Mucosa of stomach (tissue), 1 donor: ENCODE results near the gene ATRN.

Experiments used
- H3K27me3 ChIP-seq: one replicate; pipeline ENCODE4 v1.7.0; 2013; ENCODE audit warnings: mild to moderate bottlenecking, low read length; ENCODE audit not compliant: control insufficient read depth, insufficient read depth
- H3K36me3 ChIP-seq: one replicate; pipeline ENCODE4 v1.7.0; 2013; ENCODE audit warnings: low read length; ENCODE audit not compliant: control insufficient read depth, insufficient read depth
- H3K4me1 ChIP-seq: one replicate; pipeline ENCODE4 v1.7.0; 2013; ENCODE audit warnings: mild to moderate bottlenecking, low read length; ENCODE audit not compliant: control insufficient read depth, insufficient read depth
- H3K4me3 ChIP-seq: one replicate; pipeline ENCODE4 v1.7.0; 2013; ENCODE audit warnings: low read length
- H3K9ac ChIP-seq: one replicate; pipeline ENCODE4 v1.7.0; 2013; ENCODE audit warnings: mild to moderate bottlenecking, low read length, moderate library complexity
- H3K9me3 ChIP-seq: one replicate; pipeline ENCODE4 v1.7.0; 2013; ENCODE audit warnings: mild to moderate bottlenecking, low read length, moderate library complexity; ENCODE audit not compliant: control insufficient read depth
- donor health status: Pancreatic carcinoma.

ATRN gene

GRCh38 chr20:3671986-3672546 is 201.2 kb downstream of the ATRN start:
- peaks cover 51% of the 10 kb centered on the region for H3K27me3 ChIP-seq

DNA sequence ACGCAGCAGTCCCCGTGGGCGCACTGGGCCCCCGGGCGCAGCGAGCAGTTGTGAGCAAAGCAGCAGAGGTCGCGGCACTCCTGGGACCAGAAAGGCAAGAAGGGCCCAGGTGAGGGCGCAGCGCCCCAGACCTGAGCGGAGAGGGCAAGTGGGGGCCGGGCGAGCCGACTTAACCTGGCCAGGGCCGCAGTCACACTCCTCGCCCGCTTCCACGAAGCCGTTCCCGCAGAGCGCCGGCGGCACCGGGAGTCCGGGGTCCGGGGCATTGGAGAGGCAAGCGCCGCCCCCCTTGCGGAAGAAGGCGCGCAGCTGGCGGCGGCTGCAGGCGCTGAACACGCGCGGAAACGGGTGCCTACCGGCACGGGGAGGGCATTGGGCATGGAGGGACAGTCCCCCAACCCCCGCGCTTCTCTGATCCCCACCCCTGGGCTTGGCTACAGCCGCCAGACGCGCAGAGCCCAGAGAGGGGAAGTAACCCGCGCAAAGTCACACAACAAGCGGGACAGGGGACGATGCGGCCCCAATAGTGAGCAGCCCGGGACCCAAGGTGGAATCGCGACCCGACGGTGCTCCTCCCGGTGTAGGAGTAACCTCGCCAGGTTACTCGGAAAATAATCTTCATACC is 201.8 kb downstream of the ATRN start:
- no peak overlapping the region for H3K9ac ChIP-seq
- peaks cover 53% of the 10 kb centered on the region for H3K27me3 ChIP-seq
- H3K9me3 ChIP-seq, result no peaks in the 10 kb centered on the region
- H3K4me3 ChIP-seq, result no peak overlapping the region
- peaks cover 4% of the 10 kb centered on the region for H3K4me1 ChIP-seq
- no peaks in the 10 kb centered on the region for H3K36me3 ChIP-seq

More at GRCh38 chr20:3671986-3672546, 201.2 kb downstream of the ATRN start:
- no peak overlapping the region for H3K9ac ChIP-seq
- H3K9me3 ChIP-seq, result no peaks in the 10 kb centered on the region
- H3K4me3 ChIP-seq, result no peak overlapping the region
- H3K4me1 ChIP-seq, result peaks cover 4% of the 10 kb centered on the region
- H3K36me3 ChIP-seq, result no peaks in the 10 kb centered on the region

DNA sequence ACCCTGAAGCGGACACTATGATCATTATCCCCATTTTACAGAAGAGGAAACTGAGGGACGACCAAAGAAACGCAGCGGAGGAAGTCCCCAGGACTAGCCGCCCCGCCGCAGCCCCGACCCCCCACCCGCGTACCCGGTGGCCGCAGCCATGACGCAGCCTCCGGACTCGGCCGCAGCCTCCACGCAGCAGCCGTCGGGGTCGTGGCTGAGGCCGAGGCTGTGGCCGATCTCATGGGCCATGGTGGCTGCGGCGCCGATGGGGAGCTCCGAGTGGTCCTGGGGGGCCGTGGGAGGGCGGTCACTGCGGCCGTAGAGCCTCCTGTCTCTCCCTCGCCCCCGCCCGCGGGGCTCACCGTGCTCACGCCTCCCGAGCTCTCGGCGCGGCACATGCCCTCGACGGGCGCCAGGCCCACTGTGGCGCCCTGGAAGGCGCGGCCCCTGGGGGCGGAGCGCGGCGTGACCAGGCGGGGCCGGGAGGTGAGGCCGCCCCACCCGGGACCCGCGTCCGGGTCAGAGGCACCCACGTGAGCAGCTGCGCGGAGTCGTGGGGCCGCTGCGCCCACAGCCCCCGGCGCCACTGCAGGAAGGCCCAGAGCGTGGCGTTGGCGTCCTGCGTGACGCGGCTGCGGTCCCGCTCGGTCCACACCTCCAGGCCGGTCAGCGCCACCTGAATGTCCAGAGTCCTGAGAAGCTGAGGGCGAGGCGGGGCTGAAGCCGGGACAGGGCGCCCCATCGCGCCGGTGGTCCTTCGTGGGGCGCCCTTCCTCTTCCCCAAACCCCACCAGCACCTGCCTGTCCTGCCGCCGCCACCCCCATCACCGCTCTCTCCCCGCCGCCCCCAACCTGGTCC is 202.6 kb downstream of the ATRN start:
- Histone ChIP-seq H3K4me3 (no peak overlapping the region), H3K36me3 (no peaks in the 10 kb centered on the region), H3K9ac (no peak overlapping the region), H3K27me3 (peaks cover 53% of the 10 kb centered on the region), H3K4me1 (peaks cover 4% of the 10 kb centered on the region), H3K9me3 (no peaks in the 10 kb centered on the region)

GRCh38 chr20:3674447-3674846 is 203.6 kb downstream of the ATRN start:
- Histone ChIP-seq H3K9me3 (no peaks in the 10 kb centered on the region), H3K4me3 (no peak overlapping the region), H3K36me3 (no peaks in the 10 kb centered on the region), H3K9ac (no peak overlapping the region), H3K27me3 (peaks cover 53% of the 10 kb centered on the region), H3K4me1 (peaks cover 7% of the 10 kb centered on the region)

GRCh38 chr20:3674995-3675900 is 204.4 kb downstream of the ATRN start:
- Histone ChIP-seq H3K9me3 (no peaks in the 10 kb centered on the region), H3K27me3 (peaks cover 57% of the 10 kb centered on the region), H3K4me1 (peaks cover 8% of the 10 kb centered on the region), H3K4me3 (no peak overlapping the region), H3K36me3 (no peaks in the 10 kb centered on the region), H3K9ac (no peak overlapping the region)

DNA sequence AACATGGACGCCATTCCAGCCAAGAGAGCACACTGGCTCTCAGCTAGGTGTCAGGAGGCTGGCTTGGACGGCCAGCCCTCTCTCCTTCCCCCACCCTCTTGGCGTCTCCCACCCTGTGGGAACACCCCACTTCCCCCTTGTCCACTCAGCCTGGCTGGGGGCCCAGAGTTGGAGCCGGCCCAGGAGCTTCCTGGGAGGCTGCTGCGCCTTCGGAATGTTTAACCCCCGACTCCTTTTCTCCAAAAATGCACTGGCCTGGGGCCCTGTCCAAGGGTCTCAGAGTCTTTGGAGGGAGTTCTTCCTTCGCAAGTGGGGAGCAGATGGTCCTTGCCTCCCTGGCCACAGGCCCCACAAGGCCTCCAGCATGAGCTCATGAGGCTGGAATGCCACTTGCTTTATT is 206.9 kb downstream of the ATRN start:
- Histone ChIP-seq H3K9ac (no peak overlapping the region), H3K4me1 (peaks cover 8% of the 10 kb centered on the region), H3K9me3 (no peaks in the 10 kb centered on the region), H3K27me3 (peaks cover 63% of the 10 kb centered on the region), H3K4me3 (no peak overlapping the region), H3K36me3 (no peaks in the 10 kb centered on the region)

DNA sequence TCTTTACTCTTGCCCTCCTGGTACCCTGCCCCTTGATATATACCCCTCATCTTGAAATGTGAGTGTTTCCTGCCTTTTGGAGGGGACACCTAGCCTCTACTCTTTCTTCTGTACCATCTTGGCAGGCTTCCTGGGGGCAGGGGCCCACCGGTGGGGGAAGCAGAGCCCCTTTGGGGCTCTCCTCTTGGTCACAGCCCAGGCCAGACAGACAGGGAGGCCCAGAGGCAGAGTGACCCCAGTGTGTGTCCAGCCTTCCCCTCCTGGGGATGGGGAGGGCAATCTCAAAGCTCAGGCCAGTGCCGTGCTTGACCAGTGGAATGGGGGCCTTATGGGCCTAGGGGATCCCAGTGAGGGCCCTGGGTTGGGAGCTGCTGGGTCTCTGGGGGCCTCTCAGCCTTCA is 207.4 kb downstream of the ATRN start:
- H3K4me1 ChIP-seq, result peaks cover 8% of the 10 kb centered on the region
- H3K36me3 ChIP-seq, result no peaks in the 10 kb centered on the region
- peaks cover 59% of the 10 kb centered on the region for H3K27me3 ChIP-seq
- no peaks in the 10 kb centered on the region for H3K9me3 ChIP-seq
- no peak overlapping the region for H3K9ac ChIP-seq
- H3K4me3 ChIP-seq, result no peak overlapping the region

GRCh38 chr20:3678856-3679720 is 208.3 kb downstream of the ATRN start:
- peaks cover 8% of the 10 kb centered on the region for H3K4me1 ChIP-seq
- H3K36me3 ChIP-seq, result no peaks in the 10 kb centered on the region
- H3K9ac ChIP-seq, result no peak overlapping the region
- peaks cover 53% of the 10 kb centered on the region for H3K27me3 ChIP-seq
- no peak overlapping the region for H3K4me3 ChIP-seq
- H3K9me3 ChIP-seq, result no peaks in the 10 kb centered on the region

DNA sequence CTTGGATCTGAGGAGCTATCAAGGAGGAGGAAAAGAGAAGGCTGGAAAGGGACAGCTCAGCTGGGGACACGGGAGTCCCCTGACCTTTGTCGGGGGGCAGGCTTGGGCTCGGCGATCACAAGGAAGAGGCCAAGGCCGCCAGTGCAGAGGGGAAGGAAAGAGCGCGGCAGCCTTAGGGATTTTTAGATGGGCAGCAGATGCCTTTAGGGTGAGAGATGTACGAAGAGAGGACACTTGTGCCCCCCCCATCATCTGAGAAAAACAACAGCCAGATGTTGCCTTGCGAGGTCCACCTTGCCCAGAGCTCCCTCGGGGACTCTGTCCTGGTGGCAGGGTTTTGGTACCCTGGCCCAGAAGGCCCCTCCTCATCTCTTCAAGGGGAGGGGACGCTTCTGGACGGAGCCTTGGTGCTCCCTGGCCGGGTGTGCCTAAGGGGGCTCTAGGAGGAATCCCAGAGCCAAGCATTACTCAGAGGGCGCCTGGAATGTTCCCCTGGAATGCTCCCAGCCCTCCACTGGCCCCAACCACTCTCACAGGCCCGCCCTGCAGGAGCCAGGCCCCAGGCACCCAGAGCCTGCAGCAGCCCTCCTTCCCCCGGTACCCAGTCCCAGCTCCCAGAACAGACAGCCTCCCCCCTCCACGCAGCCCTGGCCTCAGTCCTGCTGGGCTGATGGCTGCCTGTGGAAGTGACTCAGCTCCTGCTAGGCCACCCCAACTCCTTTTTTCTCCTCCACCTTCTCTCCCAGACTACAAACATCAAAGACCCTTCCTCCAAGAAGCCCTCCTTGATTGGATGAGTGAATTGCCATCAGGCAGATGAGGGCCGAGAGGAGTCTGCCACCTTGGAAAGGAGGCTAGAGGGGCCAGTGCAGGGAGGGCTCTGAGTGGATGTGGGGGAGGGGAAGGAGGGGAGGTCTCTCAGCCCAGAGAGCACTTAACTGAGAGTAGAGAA is 209.2 kb downstream of the ATRN start:
- H3K36me3 ChIP-seq, result no peaks in the 10 kb centered on the region
- no peak overlapping the region for H3K4me3 ChIP-seq
- H3K9ac ChIP-seq, result no peak overlapping the region
- peaks cover 44% of the 10 kb centered on the region for H3K27me3 ChIP-seq
- H3K9me3 ChIP-seq, result no peaks in the 10 kb centered on the region
- H3K4me1 ChIP-seq, result peaks cover 8% of the 10 kb centered on the region

GRCh38 chr20:3680701-3681351 is 210.0 kb downstream of the ATRN start:
- Histone ChIP-seq H3K9ac (no peak overlapping the region), H3K4me3 (no peak overlapping the region), H3K27me3 (peaks cover 36% of the 10 kb centered on the region), H3K36me3 (no peaks in the 10 kb centered on the region), H3K9me3 (no peaks in the 10 kb centered on the region), H3K4me1 (peaks cover 8% of the 10 kb centered on the region)
